GM15510 (cell line): Measurements from ENCODE around the gene ST6GALNAC4.

Experiments
- POLR2A ChIP-seq: IDR thresholded peaks from 3 replicates; pipeline ENCODE4 v1.6.1; 2011; ENCODE audit warnings: borderline replicate concordance; ENCODE audit not compliant: insufficient read length; ENCODE audit errors: extremely low read depth

The ST6GALNAC4 gene, protein sequence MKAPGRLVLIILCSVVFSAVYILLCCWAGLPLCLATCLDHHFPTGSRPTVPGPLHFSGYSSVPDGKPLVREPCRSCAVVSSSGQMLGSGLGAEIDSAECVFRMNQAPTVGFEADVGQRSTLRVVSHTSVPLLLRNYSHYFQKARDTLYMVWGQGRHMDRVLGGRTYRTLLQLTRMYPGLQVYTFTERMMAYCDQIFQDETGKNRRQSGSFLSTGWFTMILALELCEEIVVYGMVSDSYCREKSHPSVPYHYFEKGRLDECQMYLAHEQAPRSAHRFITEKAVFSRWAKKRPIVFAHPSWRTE

GRCh38 chr9:127916720-127917581, at the start of gene ST6GALNAC4:
TSS of gene ST6GALNAC4 (minus strand) at chr9:127917041. CDS start at chr9:127916419, 622 bp downstream.
- TF ChIP-seq POLR2A, result peak; percentile 73

DNA sequence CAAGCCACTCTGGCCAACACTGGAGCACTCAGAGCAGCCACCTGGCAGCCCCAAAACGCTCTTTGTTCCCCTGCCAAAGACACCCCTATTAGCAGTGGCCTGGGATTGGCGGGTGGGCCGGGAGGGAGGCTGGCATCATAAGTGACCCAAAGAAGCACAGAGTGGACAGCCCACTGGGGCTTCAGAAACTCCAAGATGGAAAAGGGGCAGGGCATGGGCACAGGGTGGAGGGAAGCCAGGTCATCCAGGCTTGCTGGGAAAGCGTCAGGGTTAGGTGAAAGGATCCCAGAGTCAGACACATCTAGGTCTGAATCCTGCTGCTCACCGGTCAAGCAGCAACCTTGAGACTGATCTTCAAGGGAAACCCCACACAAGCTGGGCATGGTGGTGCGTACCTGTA, 49.1 kb upstream of the ST6GALNAC4 start:
- no peak for TF ChIP-seq POLR2A

- TF ChIP-seq POLR2A, result no peak
These were observed 46.7 kb upstream of the ST6GALNAC4 start for GRCh38 chr9:127963359-127964064.

GRCh38 chr9:127963041-127963358, 46.2 kb upstream of the ST6GALNAC4 start:
- no peak for TF ChIP-seq POLR2A

DNA sequence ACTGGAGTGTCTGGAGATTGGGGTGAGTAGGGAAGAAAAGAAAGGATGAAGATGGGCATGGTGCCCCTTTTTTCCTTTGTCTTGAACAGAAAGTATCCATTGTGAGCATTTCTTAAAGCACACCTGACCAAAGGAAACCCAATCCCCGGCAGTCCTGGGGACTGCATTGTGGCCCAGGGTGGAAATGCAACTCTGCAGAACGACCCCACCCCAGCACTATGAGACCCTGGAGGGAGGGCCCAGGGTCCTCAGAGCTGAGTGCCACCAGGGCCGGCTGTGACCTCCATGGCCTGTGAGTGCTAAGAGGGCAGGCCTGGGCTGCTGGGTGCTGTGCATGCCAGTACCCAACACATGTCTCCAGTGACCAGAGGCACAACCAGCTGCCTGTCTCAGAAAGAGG, 45.4 kb upstream of the ST6GALNAC4 start:
- TF ChIP-seq POLR2A, result no peak

GRCh38 chr9:127961613-127962155, 44.8 kb upstream of the ST6GALNAC4 start:
- TF ChIP-seq POLR2A, result no peak

GRCh38 chr9:127961155-127961490, 44.3 kb upstream of the ST6GALNAC4 start:
- no peak for TF ChIP-seq POLR2A

- no peak for TF ChIP-seq POLR2A
These were observed 43.7 kb upstream of the ST6GALNAC4 start for GRCh38 chr9:127960410-127961154.

GRCh38 chr9:127959841-127960409, 43.1 kb upstream of the ST6GALNAC4 start:
- TF ChIP-seq POLR2A, result no peak

DNA sequence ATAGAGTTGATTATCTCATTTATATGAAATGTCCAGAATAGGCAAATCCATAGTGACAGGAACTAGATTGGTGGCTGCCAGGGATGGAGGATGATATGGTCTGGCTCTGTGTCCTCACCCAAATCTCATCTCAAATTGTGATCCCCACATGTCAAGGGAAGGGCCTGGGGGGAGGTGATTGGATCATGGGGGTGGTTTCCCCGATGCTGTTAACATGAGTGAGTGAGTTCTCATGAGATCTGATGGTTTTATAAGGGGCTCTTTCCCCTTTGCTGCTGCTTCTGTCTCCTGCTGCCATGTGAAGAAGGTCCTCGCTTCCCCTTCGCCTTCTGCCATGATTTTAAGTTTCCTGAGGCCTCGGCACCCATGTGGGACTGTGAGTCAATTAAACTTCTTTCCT, 42.6 kb upstream of the ST6GALNAC4 start:
- no peak for TF ChIP-seq POLR2A

- TF ChIP-seq POLR2A, result no peak
These were observed 41.9 kb upstream of the ST6GALNAC4 start for GRCh38 chr9:127958728-127959127.

DNA sequence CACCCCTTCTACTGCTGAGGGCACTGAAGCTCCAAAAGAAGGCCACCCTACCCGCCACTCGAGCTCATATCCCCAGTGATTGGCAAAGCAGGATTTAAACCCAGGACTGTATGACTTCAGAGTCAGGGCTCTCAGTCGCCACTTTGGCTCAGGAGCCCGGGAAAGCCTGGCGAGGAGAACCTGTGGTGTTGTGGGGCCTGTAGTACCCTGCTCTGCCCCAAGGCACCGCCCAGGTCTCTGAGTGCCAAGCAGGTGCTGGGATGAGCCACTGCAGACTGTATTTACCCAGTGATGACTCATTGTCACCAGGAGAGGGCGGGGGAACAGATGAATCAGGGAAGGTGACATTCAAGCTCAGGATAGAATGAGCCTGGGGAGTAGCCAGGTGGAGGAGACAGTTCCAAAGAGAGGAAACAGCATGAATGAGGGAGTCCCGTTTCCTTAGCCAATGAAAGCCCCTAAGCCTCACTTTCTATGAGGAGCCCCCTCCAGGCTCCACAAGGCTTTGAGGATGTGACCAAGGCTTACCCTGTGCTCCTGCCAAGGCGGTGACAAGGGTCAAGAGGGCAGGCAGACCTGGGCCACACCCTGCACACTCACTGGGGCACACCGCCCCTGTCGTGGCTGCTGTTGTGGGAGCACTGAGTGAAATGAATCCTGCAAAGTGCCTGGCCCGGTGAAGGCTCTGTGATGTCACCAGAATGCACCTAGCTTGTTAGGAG, 38.6 kb upstream of the ST6GALNAC4 start:
- no peak for TF ChIP-seq POLR2A

GRCh38 chr9:127954831-127955293, 38.0 kb upstream of the ST6GALNAC4 start:
- TF ChIP-seq POLR2A, result no peak
